NCI-H2107 treated with DMSO at 0.1 percent for 48 hours (cell line): Measurements from ENCODE around the gene RNASE7.

Source experiments
- DNase-seq: peaks from one replicate; lab custom pipeline; 2025; ENCODE audit not compliant: unreplicated experiment; lab: John Stamatoyannopoulos, UW

RNASE7 gene

GRCh38 chr14:21084998-21085853, 43.1 kb downstream of the RNASE7 start:
- no peak for DNase-seq

- DNase-seq: no peak
Observed at GRCh38 chr14:21086908-21087293, 44.7 kb downstream of the RNASE7 start.

GRCh38 chr14:21087294-21088091, 45.3 kb downstream of the RNASE7 start:
- DNase-seq: no peak

GRCh38 chr14:21088687-21089086, 46.5 kb downstream of the RNASE7 start:
- DNase-seq: no peak

- no peak for DNase-seq
Observed at GRCh38 chr14:21089271-21089670, 47.1 kb downstream of the RNASE7 start.

GRCh38 chr14:21089877-21090193, 47.7 kb downstream of the RNASE7 start:
- DNase-seq: no peak

- DNase-seq: no peak
Observed at GRCh38 chr14:21090194-21090939, 48.2 kb downstream of the RNASE7 start.

GRCh38 chr14:21090940-21091663, 48.9 kb downstream of the RNASE7 start:
- no peak for DNase-seq

- DNase-seq: no peak
Observed at GRCh38 chr14:21091821-21092272, 49.7 kb downstream of the RNASE7 start.

GRCh38 chr14:21092273-21093011, 50.3 kb downstream of the RNASE7 start:
- DNase-seq: no peak

- no peak for DNase-seq
Observed at GRCh38 chr14:21093018-21093417, 50.9 kb downstream of the RNASE7 start.
